NCI-H1694 treated with DMSO at 0.1 percent for 48 hours (cell line): Measurements from ENCODE around the gene NEB.
"Not testable (repeated sequence)": the region's sequence is repeated elsewhere in the genome, so short reads cannot be mapped to it uniquely, and the experiment has no call there.

ENCODE experiments used
- DNase-seq: peaks from one replicate; lab custom pipeline; 2025; lab: John Stamatoyannopoulos, UW

Gene NEB

GRCh38 chr2:151761193-151761592, 26.9 kb upstream of the NEB start:
- DNase-seq: no peak

DNA sequence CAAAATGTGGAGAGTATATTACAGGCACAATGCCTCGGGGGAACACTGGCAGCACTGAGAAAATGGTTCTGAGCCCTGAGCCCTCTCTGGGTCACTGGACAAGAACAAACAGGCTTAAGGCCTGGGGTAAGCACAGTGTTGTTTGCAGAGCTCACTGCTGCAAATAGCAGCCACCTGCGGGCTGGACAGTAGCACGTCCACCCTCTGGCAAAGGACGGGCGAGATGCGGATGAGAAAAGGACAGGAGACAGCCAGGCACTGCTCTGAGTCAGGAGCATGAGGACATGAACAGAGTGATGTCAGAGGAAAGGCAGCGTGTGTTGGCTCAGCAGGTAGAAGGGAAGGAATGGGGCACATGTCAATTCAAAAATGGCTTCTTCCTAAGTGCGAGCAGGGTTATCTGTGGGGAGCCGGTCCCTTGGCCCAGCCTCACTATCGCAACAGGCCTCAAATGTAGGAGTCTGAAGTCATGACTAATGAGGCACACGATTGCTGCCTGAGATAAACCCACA, 25.9 kb upstream of the NEB start:
- DNase-seq: no peak

- no peak for DNase-seq
Measured at GRCh38 chr2:151758744-151759143, 24.5 kb upstream of the NEB start.

DNA sequence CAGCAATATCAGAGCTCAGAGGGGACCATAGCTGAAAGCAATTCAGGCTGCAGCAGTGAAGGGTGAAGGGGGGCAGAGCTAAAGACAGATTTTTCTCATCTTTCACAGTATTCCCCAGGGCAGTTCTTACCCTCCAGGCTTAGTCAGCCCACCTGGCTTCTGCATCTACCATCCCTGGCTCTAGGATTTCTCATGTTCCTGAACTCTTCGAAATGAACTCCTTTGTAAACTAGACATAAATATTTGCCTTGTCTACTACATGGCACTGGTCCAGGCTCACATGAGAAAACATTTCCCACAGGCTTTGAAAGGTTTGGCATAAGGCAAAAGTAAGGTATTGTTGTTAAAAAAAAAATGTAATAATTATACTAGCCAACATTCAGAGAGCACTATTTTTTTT, 23.6 kb upstream of the NEB start:
- peak; percentile 9 for DNase-seq

DNA sequence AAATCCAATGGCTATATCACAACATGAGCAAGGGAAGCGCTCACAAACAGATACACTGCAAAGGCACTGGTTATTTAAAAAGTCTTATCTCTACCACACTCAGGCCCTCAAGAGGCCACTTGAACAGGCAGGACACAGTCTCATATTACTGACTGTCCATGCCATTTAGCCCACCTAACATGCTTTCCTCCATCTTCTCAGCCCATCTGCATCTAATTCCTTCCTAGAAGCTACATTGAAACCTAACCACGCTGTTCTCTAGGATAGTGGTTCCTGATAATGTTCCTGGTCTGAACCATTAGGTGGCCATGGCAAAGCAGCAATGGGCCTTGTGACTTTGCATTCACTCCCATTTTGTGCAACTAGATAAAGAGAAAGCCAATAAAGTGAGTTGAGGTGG, 22.5 kb upstream of the NEB start:
- DNase-seq: no peak

DNA sequence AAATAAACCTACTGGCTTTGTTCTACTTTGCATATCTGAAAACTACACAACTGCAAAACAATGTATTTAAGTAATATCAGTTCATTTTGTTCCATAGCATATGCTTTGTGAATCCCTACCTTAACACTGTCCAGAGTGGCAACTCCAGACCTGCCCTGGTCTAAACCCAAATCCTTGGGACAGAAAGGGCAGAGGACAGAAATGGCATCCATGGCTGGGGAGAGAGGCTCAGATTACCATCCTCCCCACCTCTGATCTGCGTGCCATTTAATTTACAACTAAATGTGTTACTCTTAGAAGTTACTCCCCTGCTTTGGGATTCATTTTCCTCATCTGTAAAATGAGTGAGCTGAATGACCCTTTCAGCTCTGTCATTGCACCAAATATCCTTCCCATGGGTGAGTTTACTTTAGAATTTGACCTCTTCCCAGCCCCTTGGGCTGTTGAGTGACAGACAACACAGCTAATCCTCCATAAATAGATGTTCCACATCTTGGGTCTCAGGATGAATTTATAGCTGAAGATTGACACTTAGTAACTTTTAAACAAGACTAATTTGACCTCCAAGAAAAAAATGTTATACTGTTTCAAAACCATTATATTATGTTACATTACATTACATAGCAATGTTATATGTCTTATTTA, 20.1 kb upstream of the NEB start:
- no peak for DNase-seq

DNA sequence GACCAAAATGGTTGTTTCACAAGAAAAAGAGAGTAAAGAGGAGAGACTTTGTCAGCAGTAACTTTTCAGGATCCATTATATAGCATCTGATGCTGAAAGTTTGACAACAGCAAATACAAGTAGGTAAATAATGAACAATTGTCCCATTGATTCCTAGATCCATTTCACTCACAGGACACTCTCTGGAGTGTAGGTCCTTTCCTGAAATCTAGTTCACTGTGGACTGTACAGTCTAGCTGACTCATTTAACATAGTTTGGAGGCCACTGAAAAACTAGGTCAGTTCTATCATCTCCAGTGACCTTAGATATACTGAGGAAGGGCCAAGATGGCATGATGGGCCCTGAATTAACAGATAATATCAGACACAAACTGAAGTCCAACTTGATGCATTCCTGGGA, 19.3 kb upstream of the NEB start:
- DNase-seq: no peak

DNA sequence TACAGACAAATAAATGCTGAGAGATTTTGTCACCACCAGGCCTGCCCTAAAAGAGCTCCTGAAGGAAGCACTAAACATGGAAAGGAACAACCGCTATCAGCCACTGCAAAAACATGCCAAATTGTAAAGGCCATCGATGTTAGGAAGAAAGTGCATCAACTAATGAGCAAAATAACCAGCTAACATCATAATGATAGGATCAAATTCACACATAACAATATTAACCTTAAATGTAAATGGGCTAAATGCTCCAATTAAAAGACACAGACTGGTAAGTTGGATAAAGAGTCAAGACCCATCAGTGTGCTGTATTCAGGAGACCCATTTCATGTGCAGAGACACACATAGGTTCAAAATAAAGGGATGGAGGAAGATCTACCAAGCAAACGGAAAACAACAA, 11.0 kb upstream of the NEB start:
- DNase-seq: not testable (repeated sequence)

DNA sequence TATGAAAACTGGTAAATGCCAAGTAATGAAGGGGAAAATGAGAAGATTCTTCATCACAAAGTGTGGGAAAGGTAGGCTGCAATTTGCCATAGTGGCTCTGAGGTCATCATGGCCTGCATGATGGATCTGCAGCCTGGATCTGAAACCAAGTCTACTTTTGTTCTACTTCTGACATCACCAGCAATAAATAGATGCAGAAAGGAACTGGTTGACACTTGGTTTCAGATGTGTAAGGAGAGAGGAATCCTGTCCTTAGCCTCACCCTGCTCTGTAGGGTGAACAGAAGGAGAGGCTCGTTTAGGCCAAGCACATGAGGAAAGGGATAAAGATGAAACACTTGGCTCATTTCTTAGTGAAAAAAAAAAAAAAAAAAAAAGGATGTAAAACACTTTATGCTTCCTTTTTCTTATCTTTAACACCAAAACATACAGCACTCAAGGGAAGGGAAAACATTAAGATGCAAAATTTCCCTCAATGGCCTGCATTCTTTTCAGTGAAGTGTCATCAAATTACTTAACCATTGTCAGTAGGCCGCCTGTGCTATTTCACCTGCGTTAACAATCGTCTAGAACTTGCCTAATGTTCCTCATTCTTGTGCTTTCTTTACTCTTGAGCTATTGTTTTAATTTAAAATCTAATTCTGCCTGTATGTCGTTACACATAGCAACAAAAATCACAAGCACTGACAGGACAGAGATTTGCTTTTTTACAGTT, 3.9 kb downstream of the NEB start:
- no peak for DNase-seq

DNA sequence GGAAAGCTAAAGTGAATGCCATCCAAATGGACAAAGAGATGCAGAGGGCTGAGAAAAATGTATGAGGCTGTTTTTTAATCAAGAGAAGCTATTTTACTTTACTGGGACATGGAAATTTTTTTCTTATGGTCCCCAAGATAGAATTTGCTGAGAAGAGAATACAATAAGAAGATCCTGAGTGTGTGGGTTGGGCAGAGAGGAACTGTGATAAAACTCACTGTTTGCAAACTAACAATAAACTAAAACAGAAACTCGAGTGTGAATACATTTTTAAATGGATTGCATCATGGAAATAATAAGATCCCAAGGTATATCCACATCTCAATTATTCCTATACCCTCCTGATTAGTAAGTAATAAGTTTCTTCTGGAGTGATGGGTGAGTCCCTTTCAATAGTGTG, 4.4 kb downstream of the NEB start:
- no peak for DNase-seq

DNA sequence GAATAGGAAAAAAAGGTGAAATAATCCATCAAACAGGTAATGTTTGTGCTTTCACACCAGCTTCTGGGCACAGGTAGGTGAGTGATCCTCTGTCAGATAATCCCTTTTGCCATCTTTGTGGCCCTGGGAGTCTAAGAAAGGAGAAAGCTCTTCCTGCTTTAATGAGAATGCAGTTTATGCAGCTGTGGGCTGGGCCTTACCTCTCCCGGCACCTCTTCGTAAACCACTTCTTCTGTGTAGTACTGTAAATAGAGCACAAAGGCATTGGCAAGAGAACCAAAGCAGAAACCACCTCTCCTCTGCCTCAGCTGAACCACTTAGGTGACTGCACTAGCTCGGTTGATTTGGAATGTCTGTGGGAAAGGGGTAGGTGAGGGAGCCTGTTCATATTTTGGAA, 4.9 kb downstream of the NEB start:
- no peak for DNase-seq

- DNase-seq: no peak
Measured at GRCh38 chr2:151728804-151729414, 5.4 kb downstream of the NEB start.

DNA sequence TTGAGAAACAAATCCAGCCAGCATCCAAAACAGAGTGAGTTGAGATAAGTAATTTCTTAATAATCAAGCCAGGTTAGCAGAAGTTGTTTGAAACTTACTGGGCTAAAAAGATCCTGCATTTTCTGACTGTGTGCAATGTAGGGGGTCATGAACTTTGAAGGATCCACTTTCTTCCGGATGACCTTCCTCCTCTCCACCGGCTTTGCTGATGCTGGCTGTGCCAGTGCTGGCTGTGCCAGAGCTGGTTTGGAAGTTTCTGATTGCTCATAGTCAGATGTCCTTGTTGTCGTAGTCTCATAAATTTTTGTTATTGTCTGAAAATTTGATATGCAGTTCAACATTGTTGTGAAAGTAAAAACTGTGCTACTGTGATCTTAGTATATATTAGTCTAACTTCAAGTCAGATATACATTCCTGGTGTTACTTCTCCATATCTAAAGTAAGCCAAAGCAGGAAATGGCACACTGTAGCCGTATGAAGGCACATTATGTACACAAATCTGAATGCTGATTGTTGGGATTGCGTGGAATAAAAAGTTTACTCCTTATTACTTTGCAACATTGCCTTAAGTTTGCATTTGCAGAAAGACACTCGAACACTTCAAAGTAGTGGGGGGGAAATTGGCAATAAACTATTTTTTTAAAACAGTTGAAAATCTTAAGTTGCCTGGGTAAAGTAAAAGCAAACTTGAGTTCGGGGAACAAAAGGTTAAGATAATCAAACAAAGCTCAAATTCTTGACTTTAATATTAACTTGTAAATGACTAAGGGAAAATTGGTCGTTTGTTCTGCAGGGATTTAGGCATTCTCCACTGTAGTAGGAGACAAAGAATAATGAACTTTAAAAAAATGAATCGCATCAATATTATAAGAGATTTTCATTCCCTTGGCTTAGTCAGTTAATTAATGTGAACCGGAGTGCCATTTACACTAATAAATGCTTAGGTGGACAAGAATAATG, 6.4 kb downstream of the NEB start:
- DNase-seq: no peak

DNA sequence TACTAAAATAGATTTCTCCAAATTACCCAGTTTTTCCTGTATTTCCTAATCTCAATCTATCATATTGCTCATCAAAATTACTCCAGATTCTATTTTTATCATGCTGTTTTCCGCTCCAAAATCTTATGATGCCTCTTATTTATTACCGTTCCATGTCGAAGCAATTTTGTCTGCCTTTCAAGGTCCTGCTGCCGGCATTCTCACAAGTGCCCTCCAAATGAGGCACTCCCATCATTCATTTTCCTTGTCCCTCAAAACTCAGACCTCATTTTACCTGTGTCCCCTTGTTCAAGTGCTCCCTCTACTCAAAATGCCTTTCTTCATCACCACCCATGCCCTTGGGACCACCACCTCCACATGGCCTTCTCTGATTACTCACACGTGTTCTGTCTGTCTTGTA, 13.1 kb downstream of the NEB start:
- DNase-seq: no peak

- no peak for DNase-seq
Measured at GRCh38 chr2:151720521-151720920, 13.8 kb downstream of the NEB start.

DNA sequence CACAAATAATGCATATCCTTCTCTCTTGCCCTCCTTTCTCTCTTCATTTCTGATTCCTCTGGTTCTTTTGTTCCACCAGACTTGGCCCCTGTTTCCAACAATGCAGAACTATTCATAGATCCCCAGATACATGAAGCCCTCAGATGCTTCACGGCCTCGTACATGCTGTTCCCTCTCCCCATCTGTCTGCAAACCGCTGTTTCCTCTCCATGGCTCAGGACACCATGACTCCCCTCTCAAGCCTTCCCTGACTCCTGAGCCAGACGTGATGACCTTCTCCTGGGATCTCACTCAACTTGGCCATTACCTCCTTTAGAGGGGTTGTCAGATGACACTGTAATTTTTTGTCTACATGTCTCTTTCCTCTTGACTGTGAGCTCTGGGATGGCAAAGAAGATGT, 15.5 kb downstream of the NEB start:
- DNase-seq: no peak

DNA sequence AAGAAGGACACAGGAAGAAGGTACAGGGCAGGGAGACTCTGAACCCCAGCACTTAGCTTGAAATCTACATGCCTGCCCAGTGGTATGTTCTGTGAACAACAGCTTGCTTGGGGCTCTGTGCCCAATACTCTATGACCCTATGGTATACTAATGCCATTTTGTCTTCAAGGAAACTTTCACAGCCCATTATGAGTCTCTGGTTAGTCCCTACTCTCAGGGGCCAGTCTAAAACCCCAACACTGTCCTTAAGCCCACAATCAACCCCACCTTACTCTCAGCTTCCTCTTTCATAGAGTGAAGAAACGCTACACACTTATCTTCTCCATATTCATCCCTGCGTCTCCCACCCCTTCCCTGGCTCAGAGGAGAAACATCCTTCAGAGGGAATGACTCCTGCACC, 16.0 kb downstream of the NEB start:
- no peak for DNase-seq

DNA sequence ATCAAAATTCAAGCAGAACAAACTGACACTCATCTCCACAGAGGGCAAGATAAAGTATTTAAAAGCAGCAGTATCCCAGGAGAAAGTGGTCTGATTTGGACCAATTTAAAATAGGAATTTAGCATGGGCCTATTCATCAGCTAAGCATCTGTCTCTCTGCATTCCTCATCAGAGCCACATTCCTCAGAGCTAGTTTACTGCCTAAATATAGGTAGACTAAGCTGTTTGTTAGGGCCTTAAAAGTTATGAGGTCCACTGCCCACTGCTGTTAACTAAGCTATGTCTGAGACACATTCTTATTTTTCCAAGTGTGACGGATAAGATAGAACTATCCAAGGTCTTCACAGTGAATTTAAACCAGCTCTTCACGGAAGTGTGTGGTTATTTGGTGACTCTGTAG, 17.6 kb downstream of the NEB start:
- DNase-seq: no peak

GRCh38 chr2:151713291-151713903, 20.9 kb downstream of the NEB start:
- no peak for DNase-seq

GRCh38 chr2:151711025-151711424, 23.3 kb downstream of the NEB start:
- DNase-seq: no peak

DNA sequence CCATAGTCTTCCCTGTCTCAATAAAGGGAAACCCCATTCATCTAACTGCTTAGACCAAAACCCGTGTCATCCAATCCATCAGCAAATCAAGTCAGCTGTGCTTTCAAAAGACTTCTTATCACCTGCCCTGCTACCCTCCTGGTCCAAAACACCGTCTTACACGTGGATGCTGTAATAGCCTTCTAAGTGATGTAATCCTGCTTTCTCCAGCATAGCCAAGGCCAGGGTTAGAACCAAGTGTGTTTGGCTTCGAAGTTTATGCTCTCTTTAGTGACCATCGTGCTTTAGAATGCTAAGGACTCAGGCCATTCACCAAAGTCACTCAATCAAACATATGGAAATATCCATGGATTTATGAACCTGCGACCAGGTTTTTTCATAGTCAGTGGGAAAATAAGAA, 25.5 kb downstream of the NEB start:
- DNase-seq: no peak

GRCh38 chr2:151707857-151708256, 26.4 kb downstream of the NEB start:
- no peak for DNase-seq
